Ramos (cell line): Measurements from ENCODE around the gene DUSP2.

Source experiments
- in situ Hi-C: fragments of 300-500 bp; cut with MboI; formaldehyde crosslinking; loops from one replicate; pipeline ENCODE4 v1.14.3; 2022; ENCODE audit warnings: low sequenced_read_pairs; ENCODE audit not compliant: unreplicated experiment

Gene DUSP2

DNA sequence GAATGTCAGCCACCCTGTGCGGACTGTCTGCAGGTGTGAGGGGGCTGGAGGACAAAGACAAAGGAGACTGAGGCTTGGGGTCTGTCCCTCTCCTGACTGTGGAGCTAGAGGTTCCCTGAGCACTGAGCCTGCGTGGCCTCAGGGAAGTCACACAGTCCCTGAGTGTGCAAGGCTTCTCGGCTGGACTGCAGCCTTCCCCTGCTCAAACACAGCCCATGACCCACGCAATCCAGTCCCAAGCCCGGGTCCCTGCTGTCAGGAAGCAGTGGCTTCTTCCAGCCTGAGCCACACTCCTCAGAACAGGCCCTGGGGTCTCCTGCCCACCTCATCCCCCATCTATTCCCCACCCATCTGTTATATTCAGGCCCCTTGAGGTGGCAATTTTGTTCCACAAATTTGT is 9.6 kb downstream of the DUSP2 start:
- in situ Hi-C loops, result loop anchor here (5.0 kb wide), 1 partner anchor 37 kb away; no protein-coding TSS in a partner anchor

DNA sequence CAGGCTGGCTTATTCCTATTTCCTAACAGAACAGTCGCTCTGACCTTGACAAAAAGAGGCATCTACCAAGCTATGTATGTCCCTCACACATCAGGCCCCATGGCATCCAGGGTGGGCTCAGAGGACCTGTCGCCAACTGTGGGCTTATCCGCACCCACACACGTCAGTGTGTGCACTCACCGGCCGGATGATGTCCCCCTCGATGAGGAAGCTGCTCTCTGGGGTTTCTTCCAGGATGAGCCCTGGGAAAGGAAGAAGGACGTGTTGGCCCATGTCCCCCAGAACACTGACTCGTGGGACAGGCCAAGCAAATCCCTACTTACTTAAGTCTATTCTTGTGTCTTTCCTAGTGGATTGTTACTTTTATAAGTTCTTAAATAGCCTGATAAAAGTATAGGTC is 10.1 kb downstream of the DUSP2 start:
- in situ Hi-C loops, result loop anchor here (5.0 kb wide), 1 partner anchor 37 kb away; no protein-coding TSS in a partner anchor

- in situ Hi-C loops, result no loop called here
These were observed 10.8 kb downstream of the DUSP2 start for GRCh38 chr2:96134421-96134820.

GRCh38 chr2:96131813-96132745 is 13.2 kb downstream of the DUSP2 start:
- in situ Hi-C loops, result no loop called here

- in situ Hi-C loops, result no loop called here
These were observed 14.0 kb downstream of the DUSP2 start for GRCh38 chr2:96131152-96131812.

- in situ Hi-C loops, result no loop called here
These were observed 14.8 kb downstream of the DUSP2 start for GRCh38 chr2:96130483-96130882.

DNA sequence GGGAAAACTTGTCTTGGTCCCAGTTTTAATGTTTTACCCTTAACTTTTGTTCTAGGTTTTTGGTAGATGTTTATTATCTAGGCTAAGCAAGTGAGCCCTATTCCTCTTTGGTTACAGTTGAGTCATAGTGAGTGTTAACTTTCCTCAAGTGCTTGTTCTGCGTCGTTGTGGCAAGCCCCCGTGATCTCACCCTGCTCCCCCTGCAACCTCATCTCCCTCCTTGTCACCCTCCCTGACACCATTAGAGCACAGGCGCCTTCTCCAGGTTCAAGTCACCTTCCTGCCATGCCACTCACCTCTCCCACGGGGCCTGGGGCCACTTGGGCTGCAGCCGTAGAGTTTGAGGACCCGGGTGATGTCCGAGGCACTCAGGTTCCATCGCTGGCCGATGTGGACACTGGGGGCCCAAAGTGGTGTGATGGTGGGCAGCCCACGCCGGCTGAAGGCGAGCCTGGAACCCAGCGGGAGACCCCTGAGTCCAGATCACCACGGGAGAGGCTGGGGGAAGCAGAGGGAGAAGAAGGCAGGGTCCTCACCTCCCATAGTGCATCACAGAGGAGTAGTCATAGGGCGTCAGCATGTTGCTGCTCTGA is 15.6 kb downstream of the DUSP2 start:
- in situ Hi-C loops, result no loop called here

GRCh38 chr2:96128456-96128855 is 16.8 kb downstream of the DUSP2 start:
- in situ Hi-C loops, result no loop called here

GRCh38 chr2:96124406-96125265 is 20.6 kb downstream of the DUSP2 start:
- in situ Hi-C loops, result loop anchor here (25.0 kb wide), 2 partner anchors 112 to 388 kb away; partner anchors contain the start of gene NEURL3

DNA sequence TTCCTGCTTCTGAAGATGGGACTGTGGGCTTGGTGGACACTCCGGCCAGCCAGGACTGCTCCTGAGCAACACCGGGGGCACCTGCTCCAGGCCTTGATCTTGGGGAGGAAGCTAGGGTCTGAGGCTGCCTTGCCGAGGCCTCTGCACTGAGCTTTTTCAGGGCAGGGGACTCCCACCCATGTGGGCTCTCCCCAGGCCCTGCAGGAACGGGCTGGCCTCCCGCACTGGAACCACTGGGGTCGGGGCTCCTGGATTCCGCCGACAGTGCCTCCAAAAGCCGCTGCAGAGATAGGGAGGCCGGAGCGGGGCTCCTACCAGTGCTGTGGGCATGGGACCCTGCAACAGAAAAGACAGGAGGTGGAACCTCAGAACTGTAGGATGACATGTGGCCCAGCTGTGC is 21.3 kb downstream of the DUSP2 start:
- in situ Hi-C loops, result loop anchor here (25.0 kb wide), 2 partner anchors 112 to 388 kb away; partner anchors contain the start of gene NEURL3

- in situ Hi-C loops, result loop anchor here (25.0 kb wide), 2 partner anchors 111 to 389 kb away; partner anchors contain the start of gene NEURL3
These were observed 21.9 kb downstream of the DUSP2 start for GRCh38 chr2:96123290-96123689.

DNA sequence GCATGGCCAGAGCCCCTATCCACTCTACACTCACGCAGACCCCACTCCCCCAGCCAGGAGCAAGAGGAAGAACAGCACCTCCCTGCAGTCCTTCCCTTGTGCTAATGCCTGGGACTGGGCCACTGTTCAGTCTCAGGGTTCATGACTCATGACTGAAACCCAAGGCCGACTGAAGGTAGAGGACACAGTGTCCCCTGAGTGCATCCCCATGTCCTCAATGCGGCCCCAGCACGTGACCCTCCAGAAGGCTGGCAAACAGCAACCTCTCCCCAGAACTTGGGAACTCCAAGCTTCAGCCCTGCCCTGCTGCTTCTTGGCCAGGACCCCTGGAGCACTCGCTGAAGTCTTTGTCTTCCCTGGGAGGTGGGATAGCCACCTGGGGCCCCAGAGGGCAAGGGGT is 22.8 kb downstream of the DUSP2 start:
- in situ Hi-C loops, result loop anchor here (25.0 kb wide), 2 partner anchors 110 to 390 kb away; partner anchors contain the start of gene NEURL3

- in situ Hi-C loops, result loop anchor here (25.0 kb wide), 2 partner anchors 109 to 391 kb away; partner anchors contain the start of gene NEURL3
These were observed 23.8 kb downstream of the DUSP2 start for GRCh38 chr2:96121414-96121813.

- in situ Hi-C loops, result loop anchor here (25.0 kb wide), 2 partner anchors 109 to 391 kb away; partner anchors contain the start of gene NEURL3
These were observed 24.2 kb downstream of the DUSP2 start for GRCh38 chr2:96120991-96121390.

DNA sequence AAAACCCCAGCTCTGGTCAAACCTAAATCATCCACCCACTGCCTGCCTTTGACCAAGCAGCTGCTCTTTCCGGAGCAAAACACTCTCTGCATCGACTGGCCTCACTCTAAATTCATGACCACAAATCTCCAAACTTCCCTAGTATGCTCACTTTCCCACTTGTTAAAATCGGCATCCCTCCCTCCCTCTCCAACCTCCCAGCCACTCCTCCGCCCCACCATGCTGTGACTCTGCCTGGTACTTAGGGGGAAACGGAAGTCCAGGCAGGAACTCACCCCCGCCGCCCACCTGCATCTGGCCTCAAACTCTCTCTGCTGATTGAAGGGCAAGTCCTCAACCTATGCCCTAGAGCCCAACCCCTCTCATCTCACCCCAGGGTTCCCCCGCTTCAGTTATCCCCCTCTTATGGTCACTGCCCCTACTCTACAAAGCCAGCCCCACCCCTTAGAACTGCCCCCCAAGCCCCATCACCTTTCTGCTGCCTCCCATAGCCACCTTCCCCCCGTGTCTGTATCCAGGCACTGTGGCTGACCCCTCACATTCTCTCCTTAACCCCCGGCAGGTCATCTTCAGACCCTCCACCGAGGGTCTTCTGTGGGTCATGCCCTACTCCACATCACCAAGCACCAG is 25.0 kb downstream of the DUSP2 start:
- in situ Hi-C loops, result loop anchor here (25.0 kb wide), 2 partner anchors 108 to 392 kb away; partner anchors contain the start of gene NEURL3

DNA sequence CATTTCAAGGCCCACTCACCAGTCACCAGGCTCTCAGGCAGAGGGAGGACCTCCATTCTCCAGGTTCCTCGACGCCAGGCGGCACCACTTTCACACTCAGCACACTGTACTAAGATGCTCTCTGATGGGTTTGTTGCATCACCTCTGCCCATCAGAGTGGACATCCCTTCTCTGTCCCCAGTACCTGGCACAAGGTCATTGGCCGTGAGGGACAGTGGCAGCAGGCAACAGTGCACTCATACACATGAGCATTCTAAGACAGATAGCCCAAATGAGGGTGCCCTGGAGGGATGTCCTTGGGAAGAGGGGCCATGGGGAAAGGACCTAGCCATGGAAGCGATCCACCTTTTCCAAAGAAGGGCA is 25.9 kb downstream of the DUSP2 start:
- in situ Hi-C loops, result loop anchor here (25.0 kb wide), 2 partner anchors 107 to 393 kb away; partner anchors contain the start of gene NEURL3

DNA sequence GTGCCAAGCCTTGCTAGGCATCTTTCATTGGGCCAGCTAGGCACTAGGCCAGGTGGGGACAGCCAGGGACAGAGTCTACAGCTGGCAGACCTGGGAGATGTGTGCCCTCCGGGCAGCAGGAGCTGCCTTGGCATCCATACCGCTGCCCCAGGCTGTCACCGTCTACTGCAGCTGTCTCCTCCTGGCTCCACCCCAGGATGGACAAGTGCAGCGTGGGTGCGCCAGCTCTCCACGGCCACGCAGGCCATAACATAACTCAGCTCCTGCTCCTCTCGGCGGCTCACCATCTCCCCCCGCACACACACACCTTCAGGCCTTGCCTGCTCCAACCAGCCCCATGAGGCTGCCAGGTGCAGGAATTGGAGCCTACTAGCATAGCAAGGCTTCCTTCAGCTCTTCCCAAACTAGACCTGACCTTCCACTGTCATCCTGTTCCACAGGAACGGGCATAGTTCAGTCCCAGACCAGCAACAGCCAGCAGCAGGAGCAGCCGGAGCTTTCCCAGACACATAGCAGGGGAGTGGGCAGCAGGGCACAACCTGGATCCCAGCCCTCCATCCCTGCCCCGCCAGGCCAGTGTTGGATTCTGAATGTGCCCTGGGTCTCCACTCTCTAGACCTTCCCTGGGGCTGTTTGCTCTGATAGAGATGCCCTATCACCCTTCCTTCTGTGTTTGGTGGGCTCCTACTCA is 26.4 kb downstream of the DUSP2 start:
- in situ Hi-C loops, result loop anchor here (25.0 kb wide), 2 partner anchors 107 to 393 kb away; partner anchors contain the start of gene NEURL3
